Endometrium (tissue), 2 donors: ENCODE data around the gene PRPH2.
"Not testable (repeated sequence)": the region's sequence is repeated elsewhere in the genome, so short reads cannot be mapped to it uniquely, and the experiment has no call there.

Experiments
- FAIRE-seq: peaks from 2 replicates; lab custom pipeline; 2012; peaks lifted over from hg19 to GRCh38; lab: Jason Lieb, UNC
- donor health status: control.
- donor health status: control.

Gene PRPH2

DNA sequence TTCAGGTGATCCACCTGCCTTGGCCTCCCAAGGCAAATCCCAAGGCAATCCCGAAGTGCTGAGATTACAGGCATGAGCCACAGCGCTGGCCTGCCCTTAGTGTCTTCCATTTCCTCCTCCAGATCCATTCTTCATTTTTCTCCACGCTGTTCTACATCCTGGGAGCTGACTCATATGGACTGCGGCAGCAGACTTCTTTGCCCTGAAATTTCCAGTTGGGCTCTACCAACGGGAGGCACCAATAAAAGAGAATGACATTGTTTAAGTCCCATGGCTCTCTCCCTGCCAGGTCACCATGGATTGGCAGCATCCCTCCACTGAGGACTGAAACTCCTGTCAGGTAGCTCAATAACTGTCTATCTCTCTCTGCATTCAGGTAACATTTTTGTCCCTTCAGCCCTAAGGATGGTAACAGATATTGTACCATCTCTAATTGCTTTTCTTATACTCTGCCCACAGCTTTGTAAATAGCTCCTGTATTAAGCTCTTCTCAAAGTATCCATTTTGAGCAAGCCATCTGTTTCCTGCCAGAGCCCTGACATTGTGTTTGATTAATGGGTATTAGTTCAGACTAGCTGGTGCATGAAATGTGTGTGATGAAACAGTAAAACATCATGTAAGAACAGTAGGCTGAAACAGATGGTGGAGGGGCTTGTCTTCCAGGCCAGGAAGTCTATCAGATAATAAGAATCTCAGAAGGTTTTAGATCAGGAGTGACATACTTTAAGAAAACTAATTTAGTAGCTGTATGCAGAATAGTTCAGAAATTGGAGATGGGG lies 19.9 kb upstream of the PRPH2 start:
- FAIRE-seq = no peak

- FAIRE-seq = no peak
Measured at GRCh38 chr6:42740725-42741124, 18.3 kb upstream of the PRPH2 start.

GRCh38 chr6:42735976-42736375 lies 13.6 kb upstream of the PRPH2 start:
- FAIRE-seq = no peak

DNA sequence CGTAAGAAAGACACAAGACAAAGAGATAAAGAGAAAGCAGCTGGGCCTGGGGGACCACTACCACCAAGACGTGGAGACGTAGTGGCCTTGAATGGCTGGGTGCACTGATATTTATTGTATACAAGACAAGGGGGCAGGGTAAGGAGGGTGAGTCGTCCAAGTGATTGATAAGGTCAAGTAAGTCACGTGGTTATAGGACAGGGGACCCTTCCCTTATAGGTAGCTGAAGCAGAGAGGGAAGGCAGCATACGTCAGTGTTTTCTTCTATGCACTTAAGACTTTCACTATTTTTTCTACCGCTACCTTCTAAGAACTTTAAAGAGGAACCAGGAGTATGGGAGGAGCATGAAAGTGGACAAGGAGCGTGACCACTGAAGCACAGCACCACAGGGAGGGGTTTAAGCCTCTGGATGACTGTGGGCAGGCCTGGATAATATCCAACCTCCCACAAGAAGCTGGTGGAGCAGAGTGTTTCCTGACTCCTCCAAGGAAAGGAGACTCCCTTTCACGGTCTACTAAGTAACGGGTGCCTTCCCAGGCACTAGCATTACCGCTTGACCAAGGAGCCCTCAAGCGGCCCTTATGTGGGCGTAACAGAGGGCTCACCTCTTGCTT lies 11.6 kb upstream of the PRPH2 start:
- not testable (repeated sequence) for FAIRE-seq

GRCh38 chr6:42729731-42730130 lies 7.3 kb upstream of the PRPH2 start:
- FAIRE-seq = no peak

DNA sequence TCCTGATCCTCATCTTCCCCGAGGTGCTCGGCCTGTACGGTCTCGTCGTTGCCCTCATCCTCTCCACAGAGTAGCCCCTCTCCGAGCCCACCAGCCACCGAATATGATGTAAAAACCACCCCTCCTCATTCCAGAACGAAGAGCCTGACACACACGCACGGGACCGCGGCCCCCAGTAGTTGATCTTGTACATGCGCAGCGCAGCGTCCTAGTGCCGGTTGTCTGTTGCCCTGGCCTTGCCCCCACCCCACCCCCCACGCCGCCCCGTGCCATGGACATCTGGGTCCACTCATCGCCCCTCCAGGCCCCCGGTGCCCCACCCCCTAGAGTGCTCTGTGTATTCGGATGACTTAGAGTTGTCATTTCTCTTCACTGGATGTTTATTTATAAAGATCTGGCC lies 5.2 kb upstream of the PRPH2 start:
- no peak for FAIRE-seq

GRCh38 chr6:42727087-42727611 lies 4.8 kb upstream of the PRPH2 start:
- no peak for FAIRE-seq

DNA sequence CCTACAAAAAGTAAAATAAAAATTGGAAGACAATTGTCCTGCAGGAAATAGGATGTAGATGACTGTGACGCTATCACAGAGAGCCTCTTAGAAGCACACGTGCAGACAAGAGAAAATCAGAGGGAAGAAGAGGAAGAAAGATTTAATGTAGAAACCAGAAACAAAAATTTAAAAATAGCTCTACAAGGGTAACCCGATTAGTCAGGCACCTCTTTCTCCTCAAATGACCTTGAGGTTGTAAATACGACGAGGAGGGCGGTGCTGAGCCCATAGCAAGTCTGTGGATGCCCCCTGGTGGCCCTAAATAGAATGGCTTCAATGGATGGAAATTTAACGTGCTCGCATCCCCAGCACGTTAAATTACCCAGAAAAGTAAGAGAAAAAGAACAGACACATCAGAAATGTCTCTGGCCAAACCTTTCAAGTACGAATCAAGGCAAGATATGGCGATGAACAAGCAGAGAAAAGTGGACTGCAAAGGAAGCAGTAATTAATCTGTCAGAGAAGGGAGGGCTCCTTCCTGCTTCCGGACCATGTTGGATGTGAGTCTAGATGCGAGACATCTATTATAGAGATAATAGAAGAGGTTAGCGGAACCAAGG lies 4.2 kb upstream of the PRPH2 start:
- peak; percentile 53 for FAIRE-seq

DNA sequence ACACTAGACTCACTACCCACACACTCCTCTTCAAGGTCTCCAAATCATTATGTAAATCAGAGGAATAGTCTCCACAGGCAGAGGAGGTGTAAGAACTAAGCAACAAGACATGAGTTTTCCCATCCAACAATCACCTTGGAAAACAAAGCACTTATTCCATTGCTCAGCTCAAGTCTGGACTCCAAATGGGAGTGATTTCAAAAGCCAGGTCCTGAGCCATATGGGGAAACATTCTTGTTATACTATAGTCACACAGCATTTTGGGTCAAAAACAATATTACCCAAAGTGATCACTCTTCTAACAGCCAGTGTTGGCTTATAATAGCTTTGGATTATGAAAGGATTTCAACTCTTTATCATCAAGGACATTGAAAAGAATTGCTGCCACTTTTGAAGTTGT lies 3.6 kb upstream of the PRPH2 start:
- no peak for FAIRE-seq

- no peak for FAIRE-seq
Measured at GRCh38 chr6:42724825-42725224, 2.4 kb upstream of the PRPH2 start.

GRCh38 chr6:42720739-42721138 lies 1.7 kb downstream of the PRPH2 start:
- FAIRE-seq = no peak

DNA sequence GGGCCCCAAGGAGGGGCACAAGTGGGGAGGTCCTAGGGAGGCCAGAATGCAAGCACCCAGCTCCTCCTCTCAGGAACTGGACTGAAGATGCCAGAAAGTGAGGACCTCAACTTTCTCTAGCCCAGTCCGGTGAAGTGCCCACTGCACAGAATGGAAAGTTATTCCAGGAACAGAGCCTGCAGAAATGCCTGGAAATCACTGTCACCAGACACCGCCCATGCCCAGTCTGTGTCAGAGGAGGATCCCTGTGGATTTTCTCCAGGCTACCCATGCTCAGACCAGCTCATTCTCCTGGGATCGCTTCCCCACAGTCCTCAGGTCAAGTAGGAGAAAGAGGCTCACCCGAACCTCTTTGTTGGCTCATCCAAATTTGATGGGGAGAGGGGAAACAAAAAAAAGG lies 6.5 kb downstream of the PRPH2 start:
- FAIRE-seq = no peak

DNA sequence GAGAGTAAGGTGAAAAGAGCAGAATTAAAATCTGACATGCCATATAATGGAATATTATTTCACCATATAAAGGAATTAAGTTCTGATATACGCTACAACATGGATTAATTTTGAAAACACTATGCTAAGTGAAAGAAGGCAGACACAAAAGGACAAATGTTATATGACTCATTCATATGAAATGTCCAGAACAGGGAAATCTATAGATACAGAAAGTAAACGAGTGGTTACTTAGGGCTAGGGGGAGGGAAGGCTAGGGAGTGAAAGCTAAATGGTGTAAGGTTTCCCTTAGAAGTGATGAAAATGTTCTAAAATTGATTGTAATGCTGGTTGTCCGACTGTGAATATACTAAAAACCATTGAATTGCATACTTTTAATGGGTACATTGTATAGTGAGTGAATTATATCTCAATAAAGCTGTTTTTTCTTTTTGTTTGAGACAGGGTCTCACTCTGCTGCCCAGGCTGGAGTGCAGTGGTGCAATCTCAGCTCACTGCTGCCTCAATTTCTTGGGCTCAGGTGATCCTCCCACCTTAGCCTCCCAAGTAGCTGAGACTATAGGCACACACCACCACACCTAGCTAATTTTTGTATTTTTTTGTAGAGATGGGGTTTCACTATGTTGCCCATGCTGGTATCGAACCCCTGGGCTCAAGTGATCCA lies 8.2 kb downstream of the PRPH2 start:
- no peak for FAIRE-seq

DNA sequence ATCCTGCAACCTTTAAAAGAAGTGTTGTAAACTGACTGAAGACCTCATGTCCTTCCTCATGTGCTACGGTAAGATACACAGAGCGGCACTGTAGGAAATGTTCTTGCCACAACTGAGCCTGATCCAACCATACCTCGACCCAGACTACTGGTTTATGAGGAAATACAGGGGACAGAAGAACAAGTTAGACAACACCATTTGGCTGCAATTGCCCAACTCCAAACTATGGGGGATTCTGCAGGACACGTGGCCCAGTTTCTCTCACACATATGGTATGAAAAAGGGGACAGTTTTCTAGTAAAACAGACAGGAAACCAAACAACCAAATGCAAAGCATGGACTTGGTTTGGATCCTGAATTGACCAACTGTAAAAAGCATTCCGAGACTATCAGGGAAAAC lies 10.5 kb downstream of the PRPH2 start:
- no peak for FAIRE-seq

DNA sequence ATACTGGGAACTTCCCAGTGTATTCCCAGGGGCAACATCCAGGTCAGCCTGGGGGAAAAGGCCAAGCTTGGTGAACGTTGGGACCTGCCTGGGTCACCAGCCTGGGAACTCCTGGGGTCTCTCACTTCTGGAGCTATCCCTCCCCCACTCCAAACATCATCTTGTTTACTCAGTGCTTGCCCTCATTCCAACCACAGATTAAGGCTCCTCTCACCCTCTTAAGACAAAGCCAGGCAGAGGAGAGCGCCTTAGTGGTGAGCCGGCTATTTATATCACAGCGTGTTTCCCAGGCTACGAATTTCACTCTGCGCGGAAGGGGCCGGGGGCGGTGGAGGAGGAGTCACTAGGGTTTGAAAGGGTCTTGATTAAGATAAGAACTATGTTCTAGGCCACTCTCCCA lies 12.1 kb downstream of the PRPH2 start:
- no peak for FAIRE-seq

- FAIRE-seq = no peak
Measured at GRCh38 chr6:42709871-42710270, 12.5 kb downstream of the PRPH2 start.

DNA sequence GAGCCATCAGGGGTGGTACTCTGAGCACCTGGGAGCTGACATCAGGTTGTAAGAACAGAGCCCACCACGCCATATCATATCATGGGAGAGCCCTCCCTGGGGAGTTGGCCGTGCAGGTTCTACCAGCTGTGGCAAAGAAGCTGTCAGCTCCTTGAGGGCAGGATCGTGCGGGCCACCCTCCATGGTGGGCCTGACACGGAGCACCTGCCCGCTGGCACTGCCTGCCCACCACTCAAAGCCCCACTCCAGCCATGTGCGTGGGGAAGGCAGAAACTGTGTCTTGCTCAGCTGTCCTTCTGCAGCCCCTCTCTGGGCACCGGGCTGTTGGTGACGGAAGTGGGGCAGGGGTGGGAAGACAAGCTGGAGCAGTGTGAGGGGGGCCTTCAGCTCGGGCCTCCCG lies 14.3 kb downstream of the PRPH2 start:
- no peak for FAIRE-seq

DNA sequence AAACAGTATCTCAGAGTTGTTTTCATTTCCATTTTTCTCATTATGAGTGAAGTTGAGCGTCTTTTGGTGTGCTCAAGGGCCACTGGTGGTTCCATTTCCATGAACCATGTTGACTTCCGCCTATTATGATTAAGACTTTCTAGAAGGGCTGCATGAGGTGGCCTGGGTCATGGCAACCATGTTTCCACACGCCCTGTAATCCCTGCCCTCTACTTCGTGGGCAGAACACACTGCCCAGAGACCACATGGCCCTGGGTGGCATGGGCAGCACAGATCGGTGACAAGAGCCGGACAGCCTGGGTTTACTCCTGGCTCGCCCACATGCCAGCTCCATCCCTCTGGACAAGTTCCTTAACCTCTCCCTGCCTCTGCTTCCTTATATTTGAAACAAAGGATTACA lies 14.8 kb downstream of the PRPH2 start:
- FAIRE-seq = no peak

GRCh38 chr6:42704937-42705374 lies 17.4 kb downstream of the PRPH2 start:
- no peak for FAIRE-seq

- FAIRE-seq = no peak
Measured at GRCh38 chr6:42704251-42704936, 18.0 kb downstream of the PRPH2 start.

- FAIRE-seq = not testable (repeated sequence)
Measured at GRCh38 chr6:42702786-42703185, 19.6 kb downstream of the PRPH2 start.

GRCh38 chr6:42702200-42702599 lies 20.2 kb downstream of the PRPH2 start:
- FAIRE-seq = no peak
